Activated CD8-positive, alpha-beta memory T cell treated with anti-CD3 and anti-CD28 coated beads, Interleukin-2, amount 10 ng/mL, durations not matched to agents 7 days and 5 days (primary cell): Measurements from ENCODE around the gene PIBF1. TPM values are rescaled to one million over a fixed set of nuclear protein-coding genes. Genes with fewer than 3 reads are reported as not detected.
"Not testable (repeated sequence)": the region's sequence is repeated elsewhere in the genome, so short reads cannot be mapped to it uniquely, and the experiment has no call there.

Experiments
- ATAC-seq: fragments of 150-1000 bp; cut with Tn5 transposase; one replicate; pipeline ENCODE4 v1.10.0; 2021; ENCODE audit warnings: moderate library complexity
- CTCF ChIA-PET: fragments of 350-600 bp; sonication (Branson Sonifier 250); formaldehyde crosslinking; loops from one replicate; lab custom pipeline; 2021; ENCODE audit warnings: antibody characterized with exemption; lab: Charles Lee
- DNase-seq: peaks from one replicate; pipeline ENCODE4 v3.0.0-alpha.2; 2020
- H3K27ac Mint-ChIP-seq: one replicate; pipeline ENCODE4 v1.8.0; 2021; ENCODE audit warnings: mild to moderate bottlenecking, mixed read lengths
- H3K27me3 Mint-ChIP-seq: one replicate; pipeline ENCODE4 v1.8.0; 2021; ENCODE audit warnings: mixed read lengths
- H3K36me3 Mint-ChIP-seq: one replicate; pipeline ENCODE4 v1.8.0; 2021; ENCODE audit warnings: mild to moderate bottlenecking, mixed read lengths
- H3K4me1 Mint-ChIP-seq: one replicate; pipeline ENCODE4 v1.8.0; 2021; ENCODE audit warnings: mixed read lengths
- H3K4me3 Mint-ChIP-seq: one replicate; pipeline ENCODE4 v1.8.0; 2021; ENCODE audit warnings: mild to moderate bottlenecking, moderate library complexity, mixed read lengths
- H3K9me3 Mint-ChIP-seq: one replicate; pipeline ENCODE4 v1.8.0; 2022; ENCODE audit warnings: low read depth, mixed read lengths
- total RNA-seq, 2 experiments: library from RNA; stranded (reverse); gene quantifications; one replicate each; pipeline ENCODE4 v1.2.3, GENCODE V29; 2021

PIBF1 gene
- total RNA-seq, 2 experiments from 2014 or later: 15.6 to 30.3 TPM

DNA sequence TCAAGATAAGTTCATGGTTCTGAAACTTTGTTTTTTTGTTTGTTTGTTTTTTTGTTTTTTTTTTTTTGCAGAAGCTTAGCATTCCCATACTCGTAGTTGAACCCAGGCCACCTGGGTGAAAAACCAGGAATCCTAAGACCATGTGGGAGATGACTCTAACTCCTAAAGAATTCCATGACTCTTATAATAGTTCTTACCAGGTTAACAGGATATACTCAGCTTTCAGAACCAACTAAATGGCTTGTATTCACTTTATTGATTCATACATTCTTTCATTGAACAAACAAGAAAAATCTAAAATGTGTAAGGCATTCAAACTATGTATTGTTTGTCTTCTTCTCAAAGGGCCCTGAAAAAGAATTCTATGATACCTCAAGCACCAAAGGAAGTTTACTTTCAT is 236.4 kb downstream of the PIBF1 start:
- no peaks in the 10 kb centered on the region for H3K4me1 Mint-ChIP-seq
- no peak for DNase-seq
- no peak overlapping the region for H3K4me3 Mint-ChIP-seq
- H3K27me3 Mint-ChIP-seq: no peaks in the 10 kb centered on the region
- H3K27ac Mint-ChIP-seq: no peak overlapping the region
- ATAC-seq: no peak
- CTCF ChIA-PET: no interaction called here
- H3K9me3 Mint-ChIP-seq: no peaks in the 10 kb centered on the region
- H3K36me3 Mint-ChIP-seq: peaks cover 13% of the 10 kb centered on the region

- no peak for ATAC-seq
- no peak for DNase-seq
- CTCF ChIA-PET: no interaction called here
- Mint-ChIP-seq H3K27ac (no peak overlapping the region), H3K4me3 (no peak overlapping the region), H3K4me1 (peaks cover 4% of the 10 kb centered on the region), H3K9me3 (no peaks in the 10 kb centered on the region), H3K36me3 (peaks cover 4% of the 10 kb centered on the region), H3K27me3 (no peaks in the 10 kb centered on the region)
Measured at GRCh38 chr13:73025217-73026012, 243.5 kb downstream of the PIBF1 start.

DNA sequence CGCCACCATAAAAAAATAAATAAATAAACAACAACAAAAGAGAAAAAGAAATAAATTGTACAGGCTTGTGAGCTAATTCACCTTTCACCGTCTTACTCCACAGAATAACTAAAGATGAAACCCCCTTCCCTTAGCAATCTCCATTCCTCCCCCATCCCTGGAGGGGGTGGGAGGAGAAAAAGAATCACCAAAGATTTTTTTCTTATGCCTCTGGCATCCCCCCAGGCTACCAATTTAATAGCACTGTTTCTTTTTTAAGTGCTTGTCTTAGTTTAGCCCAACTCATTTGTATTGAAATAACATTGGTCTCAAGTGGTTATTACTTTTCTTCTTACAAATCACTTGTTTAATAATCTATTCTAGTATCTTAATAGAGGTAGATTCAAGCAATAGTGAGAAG is 253.0 kb downstream of the PIBF1 start:
- ATAC-seq: no peak
- H3K27ac Mint-ChIP-seq: no peak overlapping the region
- H3K36me3 Mint-ChIP-seq: no peaks in the 10 kb centered on the region
- no peak for DNase-seq
- H3K9me3 Mint-ChIP-seq: no peaks in the 10 kb centered on the region
- CTCF ChIA-PET: no interaction called here
- no peaks in the 10 kb centered on the region for H3K4me1 Mint-ChIP-seq
- no peaks in the 10 kb centered on the region for H3K27me3 Mint-ChIP-seq
- no peak overlapping the region for H3K4me3 Mint-ChIP-seq

- H3K27ac Mint-ChIP-seq: no peak overlapping the region
- H3K9me3 Mint-ChIP-seq: no peaks in the 10 kb centered on the region
- H3K4me3 Mint-ChIP-seq: no peak overlapping the region
- CTCF ChIA-PET: no interaction called here
- H3K27me3 Mint-ChIP-seq: no peaks in the 10 kb centered on the region
- ATAC-seq: no peak
- H3K36me3 Mint-ChIP-seq: no peaks in the 10 kb centered on the region
- no peak for DNase-seq
- H3K4me1 Mint-ChIP-seq: no peaks in the 10 kb centered on the region
Measured at GRCh38 chr13:73035660-73036059, 253.7 kb downstream of the PIBF1 start.

- H3K4me3 Mint-ChIP-seq: no peak overlapping the region
- DNase-seq (no peak), ATAC-seq (no peak)
- no peaks in the 10 kb centered on the region for H3K27me3 Mint-ChIP-seq
- H3K36me3 Mint-ChIP-seq: no peaks in the 10 kb centered on the region
- no peaks in the 10 kb centered on the region for H3K9me3 Mint-ChIP-seq
- no peaks in the 10 kb centered on the region for H3K4me1 Mint-ChIP-seq
- H3K27ac Mint-ChIP-seq: no peak overlapping the region
- CTCF ChIA-PET: no interaction called here
Measured at GRCh38 chr13:73036566-73036965, 254.6 kb downstream of the PIBF1 start.

GRCh38 chr13:73038064-73038463 is 256.1 kb downstream of the PIBF1 start:
- Mint-ChIP-seq H3K36me3 (no peaks in the 10 kb centered on the region), H3K27me3 (no peaks in the 10 kb centered on the region), H3K9me3 (no peaks in the 10 kb centered on the region), H3K4me3 (no peak overlapping the region), H3K27ac (no peak overlapping the region), H3K4me1 (no peaks in the 10 kb centered on the region)
- ATAC-seq: no peak
- DNase-seq: no peak
- CTCF ChIA-PET: no interaction called here

DNA sequence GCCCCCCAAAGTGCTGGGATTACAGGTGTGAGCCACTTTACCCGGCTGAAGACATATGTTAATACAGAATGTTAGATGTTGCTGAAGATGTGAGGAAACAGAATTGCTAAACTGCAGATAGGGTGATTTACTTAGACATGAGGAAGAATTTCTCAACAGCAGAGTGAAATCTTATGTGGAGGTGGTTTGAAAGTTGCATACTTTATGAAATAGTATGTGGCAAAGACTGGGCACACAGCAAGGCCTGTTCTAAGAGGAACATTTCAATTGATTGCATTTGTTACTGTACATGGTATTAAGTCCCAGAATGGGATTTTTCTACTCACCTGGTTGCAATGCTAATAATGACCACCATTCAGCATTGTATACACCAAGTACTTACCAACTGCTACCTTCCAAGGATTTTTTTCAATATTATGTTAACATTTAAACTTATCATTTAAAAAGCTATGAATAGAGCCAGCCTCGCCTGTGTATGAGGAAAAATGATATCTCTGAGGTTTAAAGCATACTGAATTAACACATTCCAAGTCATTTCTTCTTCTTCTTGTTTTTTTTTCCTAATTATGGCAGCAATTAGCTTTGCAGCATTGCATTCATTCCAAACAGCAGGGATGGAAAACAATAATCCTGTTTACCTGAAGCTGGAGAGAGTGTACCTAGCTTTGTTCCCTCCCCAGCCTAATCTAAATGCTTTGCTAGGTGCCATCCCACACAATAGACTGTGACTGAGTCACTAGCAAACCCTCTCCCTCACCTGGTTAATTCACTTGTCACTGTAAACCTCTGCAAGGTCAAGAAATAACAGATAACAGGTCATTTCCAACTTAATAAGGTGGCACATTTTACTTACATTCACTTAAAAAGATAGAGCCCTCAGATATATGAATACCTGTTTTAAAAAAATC is 257.5 kb downstream of the PIBF1 start:
- Mint-ChIP-seq H3K27me3 (no peaks in the 10 kb centered on the region), H3K4me1 (no peaks in the 10 kb centered on the region), H3K9me3 (no peaks in the 10 kb centered on the region), H3K36me3 (no peaks in the 10 kb centered on the region), H3K4me3 (no peak overlapping the region), H3K27ac (no peak overlapping the region)
- DNase-seq: no peak
- CTCF ChIA-PET: no interaction called here
- no peak for ATAC-seq

DNA sequence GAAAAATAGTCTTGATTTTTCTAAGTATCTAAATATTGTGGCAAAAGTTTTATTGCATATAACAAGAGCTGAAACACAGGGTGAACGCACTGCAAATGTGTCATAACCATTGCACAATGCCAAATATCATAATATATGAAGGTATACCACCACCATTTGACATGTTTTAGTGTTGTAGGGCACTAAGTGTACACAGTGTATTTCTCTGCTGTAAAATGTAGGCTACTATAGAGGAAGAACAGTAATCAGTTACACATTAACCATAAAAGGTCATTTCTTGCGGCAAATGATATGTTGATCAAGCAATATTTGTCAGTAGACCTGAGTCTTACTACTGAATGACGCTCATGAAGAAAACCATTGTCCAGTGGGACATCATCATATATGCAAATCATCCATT is 258.6 kb downstream of the PIBF1 start:
- Mint-ChIP-seq H3K4me3 (no peak overlapping the region), H3K27me3 (no peaks in the 10 kb centered on the region), H3K27ac (no peak overlapping the region), H3K4me1 (no peaks in the 10 kb centered on the region), H3K9me3 (no peaks in the 10 kb centered on the region), H3K36me3 (no peaks in the 10 kb centered on the region)
- CTCF ChIA-PET: no interaction called here
- DNase-seq: no peak
- no peak for ATAC-seq

DNA sequence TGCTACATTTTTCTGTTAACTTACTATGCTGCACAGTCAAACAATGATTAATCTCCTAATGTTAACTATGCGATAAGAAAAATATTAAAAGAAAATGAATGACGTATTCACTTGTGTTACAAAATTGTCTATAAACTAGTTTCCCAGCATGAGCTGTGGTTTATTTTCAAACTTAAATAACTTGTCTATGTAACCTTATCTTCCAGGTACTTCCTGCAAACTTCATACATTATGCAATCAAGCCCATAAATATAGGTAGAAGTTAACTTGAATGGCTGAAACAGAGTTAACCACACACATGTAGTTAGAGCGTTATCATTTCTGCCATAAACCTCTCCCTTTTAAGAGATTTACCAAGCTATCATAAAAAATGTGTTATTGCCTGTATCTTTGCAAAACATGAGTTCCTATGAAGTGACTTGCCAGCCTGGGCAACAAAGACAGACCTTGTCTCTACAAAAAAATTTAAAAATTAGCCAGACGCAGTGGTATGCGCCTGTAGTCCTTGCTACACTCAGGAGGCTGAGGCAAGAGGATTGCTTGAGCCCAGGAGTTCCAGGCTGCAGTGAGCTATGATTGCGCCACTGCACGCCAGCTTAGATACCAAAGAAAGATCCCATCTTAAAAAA is 259.1 kb downstream of the PIBF1 start:
- Mint-ChIP-seq H3K9me3 (no peaks in the 10 kb centered on the region), H3K27ac (no peak overlapping the region), H3K4me1 (no peaks in the 10 kb centered on the region), H3K36me3 (no peaks in the 10 kb centered on the region), H3K27me3 (no peaks in the 10 kb centered on the region), H3K4me3 (no peak overlapping the region)
- CTCF ChIA-PET: interaction anchor here (0.6 kb wide), 1 partner anchor 242 kb away, joined by 3 read pairs; no protein-coding TSS in a partner anchor
- ATAC-seq (no peak), DNase-seq (no peak)

DNA sequence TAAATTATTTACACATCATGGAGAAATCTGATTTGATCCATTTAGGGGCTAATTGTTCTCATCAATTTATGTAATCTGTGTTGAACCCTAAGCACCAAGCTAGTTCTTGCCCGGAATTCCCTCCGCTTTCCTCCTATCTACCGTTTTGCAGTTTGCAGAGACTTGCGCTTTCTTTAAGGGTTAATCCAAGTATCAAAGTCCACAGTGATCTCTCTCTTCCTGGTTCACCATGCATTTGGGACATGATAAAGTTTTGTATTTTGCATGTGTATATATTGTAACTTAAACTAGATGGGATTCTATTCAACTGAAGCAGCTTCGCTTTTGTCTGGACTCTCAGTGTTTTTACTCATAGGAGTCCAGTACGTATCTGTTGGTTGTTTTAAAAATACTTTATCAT is 263.1 kb downstream of the PIBF1 start:
- H3K27ac Mint-ChIP-seq: no peak overlapping the region
- no peak for ATAC-seq
- no peak for DNase-seq
- CTCF ChIA-PET: no interaction called here
- no peaks in the 10 kb centered on the region for H3K9me3 Mint-ChIP-seq
- no peaks in the 10 kb centered on the region for H3K36me3 Mint-ChIP-seq
- H3K4me1 Mint-ChIP-seq: no peaks in the 10 kb centered on the region
- no peaks in the 10 kb centered on the region for H3K27me3 Mint-ChIP-seq
- H3K4me3 Mint-ChIP-seq: no peak overlapping the region

DNA sequence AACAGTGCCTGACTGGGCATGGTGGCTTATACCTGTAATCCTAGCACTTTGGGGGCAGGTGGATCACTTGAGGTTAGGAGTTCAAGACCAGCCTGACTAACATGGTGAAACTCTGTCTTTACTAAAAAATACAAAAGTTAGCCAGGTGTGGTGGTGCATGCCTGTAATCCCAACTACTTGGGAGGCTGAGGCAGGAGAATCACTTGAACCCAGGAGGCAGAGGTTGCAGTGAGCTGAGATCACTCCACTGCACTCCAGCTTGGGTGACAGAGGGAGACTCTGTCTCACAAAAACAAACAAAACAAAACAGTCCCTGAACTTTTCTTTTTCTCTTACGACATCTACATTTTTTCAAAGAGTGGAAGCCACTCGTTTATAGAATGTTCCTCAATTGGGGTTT is 266.7 kb downstream of the PIBF1 start:
- CTCF ChIA-PET, H3K4me1 Mint-ChIP-seq, H3K27me3 Mint-ChIP-seq, H3K9me3 Mint-ChIP-seq, H3K4me3 Mint-ChIP-seq, DNase-seq, ATAC-seq, H3K27ac Mint-ChIP-seq, H3K36me3 Mint-ChIP-seq: not testable (repeated sequence)

DNA sequence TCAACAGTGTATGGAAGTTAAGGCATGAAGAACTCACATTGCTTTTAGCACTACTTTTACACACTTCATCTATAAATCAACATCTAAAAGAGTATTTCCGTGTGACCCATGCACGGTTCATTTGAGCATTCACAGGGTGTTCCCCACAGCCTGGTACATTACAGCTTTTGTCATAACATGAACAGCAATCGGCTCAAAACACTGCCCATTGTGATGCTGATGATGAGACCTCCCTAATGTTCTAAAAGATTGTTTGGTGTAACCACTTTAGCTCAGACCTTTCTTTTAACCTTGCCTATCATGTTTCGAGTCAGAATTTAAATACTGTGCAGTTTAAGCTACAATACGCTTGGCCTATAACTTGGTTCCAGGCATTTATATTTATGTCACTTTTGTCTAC is 272.8 kb downstream of the PIBF1 start:
- DNase-seq: no peak
- Mint-ChIP-seq H3K27me3 (peaks cover 32% of the 10 kb centered on the region), H3K4me1 (peaks cover 10% of the 10 kb centered on the region), H3K4me3 (no peak overlapping the region), H3K36me3 (no peaks in the 10 kb centered on the region), H3K27ac (no peak overlapping the region), H3K9me3 (no peaks in the 10 kb centered on the region)
- CTCF ChIA-PET: no interaction called here
- no peak for ATAC-seq

- H3K27me3 Mint-ChIP-seq: peaks cover 44% of the 10 kb centered on the region
- no peak overlapping the region for H3K27ac Mint-ChIP-seq
- no peak overlapping the region for H3K4me3 Mint-ChIP-seq
- H3K36me3 Mint-ChIP-seq: no peaks in the 10 kb centered on the region
- H3K4me1 Mint-ChIP-seq: peaks cover 18% of the 10 kb centered on the region
- DNase-seq (no peak), ATAC-seq (no peak)
- CTCF ChIA-PET: interaction anchor here (0.8 kb wide), 1 partner anchor 112 kb away, joined by 3 read pairs; no protein-coding TSS in a partner anchor
- no peaks in the 10 kb centered on the region for H3K9me3 Mint-ChIP-seq
Measured at GRCh38 chr13:73055813-73056564, 274.1 kb downstream of the PIBF1 start.
